Hepatocyte (in vitro differentiated cells): ENCODE data around the gene CMC2.

Source experiments
- CTCF ChIP-seq: fragments of 200-600 bp; sonication (generic); IDR thresholded peaks from 2 replicates; pipeline ENCODE4 v1.5.1; 2016; ENCODE audit warnings: antibody characterized with exemption, mild to moderate bottlenecking; ENCODE audit not compliant: poor library complexity
- EZH2 ChIP-seq: fragments of 200-600 bp; sonication (generic); IDR thresholded peaks from 2 replicates; pipeline ENCODE4 v1.6.1; 2016; ENCODE audit warnings: antibody characterized with exemption, mild to moderate bottlenecking, borderline replicate concordance
- EZH2phosphoT487 ChIP-seq: fragments of 200-600 bp; sonication (generic); IDR thresholded peaks from one replicate; pipeline ENCODE4 v1.6.1; 2018; ENCODE audit warnings: antibody characterized with exemption, mild to moderate bottlenecking, low read depth, moderate library complexity; ENCODE audit not compliant: unreplicated experiment, severe bottlenecking

GRCh38 chr16:80972611-80973010 lies 34.1 kb downstream of the CMC2 start:
- no peak for TF ChIP-seq CTCF
- no peak for TF ChIP-seq EZH2
- no peak for TF ChIP-seq EZH2phosphoT487
